Keratinocyte (primary cell): ENCODE data around the gene PLCL2. TPM values are rescaled to one million over a fixed set of nuclear protein-coding genes. Genes with fewer than 3 reads are reported as not detected.

Experiments used
- DNase-seq: peaks from one replicate; pipeline ENCODE4 v3.0.0-alpha.2; 2011; ENCODE audit warnings: low read depth, missing footprints, low spot score
- FAIRE-seq: peaks from 2 replicates; lab custom pipeline; 2011; peaks lifted over from hg19 to GRCh38; lab: Jason Lieb, UNC
- H2AFZ ChIP-seq: 2 replicates; pipeline ENCODE4 v1.6.0; 2012; ENCODE audit warnings: low read length, control low read depth, inconsistent platforms; ENCODE audit not compliant: control insufficient read depth
- H3K27ac ChIP-seq: 2 replicates; pipeline ENCODE4 v1.5.1; 2011; ENCODE audit warnings: low read length; ENCODE audit not compliant: control insufficient read depth, insufficient read depth
- H3K27me3 ChIP-seq: 3 replicates; pipeline ENCODE4 v1.6.0; 2011; ENCODE audit warnings: low read length; ENCODE audit not compliant: control insufficient read depth, insufficient read depth; ENCODE audit errors: extremely low read depth
- H3K36me3 ChIP-seq, 2 experiments: 2 replicates in 1 of 2; 3 replicates in 1 of 2; pipeline ENCODE4 v1.5.1; 2011; ENCODE audit warnings: low read length in 2 of 2, mild to moderate bottlenecking in 1 of 2; ENCODE audit not compliant: control insufficient read depth in 2 of 2, insufficient read depth in 2 of 2; ENCODE audit errors: extremely low read depth in 1 of 2
- H3K4me1 ChIP-seq: 3 replicates; pipeline ENCODE4 v1.5.1; 2011; ENCODE audit warnings: low read length; ENCODE audit not compliant: control insufficient read depth, insufficient read depth; ENCODE audit errors: extremely low read depth
- H3K4me2 ChIP-seq: 3 replicates; pipeline ENCODE4 v1.6.0; 2011; ENCODE audit warnings: low read depth, low read length; ENCODE audit not compliant: control insufficient read depth, insufficient read depth; ENCODE audit errors: extremely low read depth
- H3K4me3 ChIP-seq, 3 experiments: fragments of 200-600 bp in 1 of 3; sonication (generic) in 1 of 3; 2 replicates in 2 of 3; 3 replicates in 1 of 3; pipeline ENCODE4 v1.5.1; 2011 to 2016; ENCODE audit warnings: low read length in 3 of 3, mild to moderate bottlenecking in 3 of 3, control low read depth in 2 of 3, inconsistent platforms in 1 of 3, low read depth in 1 of 3, mixed read lengths in 1 of 3, mixed run types in 1 of 3, moderate library complexity in 1 of 3; ENCODE audit not compliant: control insufficient read depth in 2 of 3, insufficient read depth in 2 of 3; ENCODE audit errors: extremely low read depth in 1 of 3
- H3K79me2 ChIP-seq: 2 replicates; pipeline ENCODE4 v1.6.0; 2012; ENCODE audit warnings: low read length; ENCODE audit not compliant: control insufficient read depth, insufficient read depth
- H3K9ac ChIP-seq: 3 replicates; pipeline ENCODE4 v1.6.0; 2011; ENCODE audit warnings: low read length; ENCODE audit not compliant: control insufficient read depth, insufficient read depth; ENCODE audit errors: extremely low read depth
- H3K9me1 ChIP-seq: 3 replicates; pipeline ENCODE4 v1.6.0; 2011; ENCODE audit warnings: low read length; ENCODE audit not compliant: control insufficient read depth, insufficient read depth; ENCODE audit errors: extremely low read depth
- H3K9me3 ChIP-seq: 2 replicates; pipeline ENCODE4 v1.5.1; 2012; ENCODE audit warnings: low read depth, low read length; ENCODE audit not compliant: control insufficient read depth
- H4K20me1 ChIP-seq: 3 replicates; pipeline ENCODE4 v1.6.0; 2011; ENCODE audit warnings: low read length; ENCODE audit not compliant: control insufficient read depth, insufficient read depth; ENCODE audit errors: extremely low read depth
- EZH2 ChIP-seq: IDR thresholded peaks from one replicate; pipeline ENCODE4 v1.6.1; 2012; ENCODE audit warnings: inconsistent platforms, mild to moderate bottlenecking, low read length, moderate library complexity
- dilution Hi-C: fragments of 300-500 bp; cut with MboI; formaldehyde crosslinking; loops from one replicate; pipeline ENCODE4 v1.7.0; 2020; ENCODE audit warnings: low sequenced_read_pairs; ENCODE audit not compliant: extremely low pct_ligation_motif_present
- polyA plus RNA-seq, 5 experiments: library from polyadenylated mRNA; depleted of rRNA in 3 of 5; stranded (reverse) in 3 of 5; stranded (forward) in 1 of 5; unstranded in 1 of 5; fragments of >200 nt; gene quantifications; 1 replicate in 1 of 5; 2 replicates in 3 of 5; 3 replicates in 1 of 5; pipeline versions ENCODE4 v1.2.1 to v1.2.3, GENCODE V29; 2011 to 2012; ENCODE audit warnings: missing spikeins in 2 of 5, low read depth in 1 of 5, low replicate concordance in 1 of 5
- TF ChIP-seq, protein P1 (sequence below), 3 experiments: IDR thresholded peaks in 1 of 3; conservative IDR thresholded peaks in 1 of 3; optimal IDR thresholded peaks in 1 of 3; 2 replicates in 2 of 3; 3 replicates in 1 of 3; pipeline versions ENCODE3 to v1.5.1; 2011; ENCODE audit warnings: low read length in 3 of 3, mild to moderate bottlenecking in 3 of 3, moderate library complexity in 2 of 3, control low read depth in 1 of 3, inconsistent platforms in 1 of 3; ENCODE audit not compliant: insufficient read depth in 2 of 3; ENCODE audit errors: extremely low read depth in 1 of 3

The PLCL2 gene
- polyA plus RNA-seq, 1 donor (not counting 4 experiments of a cell fraction or from before 2014, with no cell fraction given) = 0.20 TPM

DNA sequence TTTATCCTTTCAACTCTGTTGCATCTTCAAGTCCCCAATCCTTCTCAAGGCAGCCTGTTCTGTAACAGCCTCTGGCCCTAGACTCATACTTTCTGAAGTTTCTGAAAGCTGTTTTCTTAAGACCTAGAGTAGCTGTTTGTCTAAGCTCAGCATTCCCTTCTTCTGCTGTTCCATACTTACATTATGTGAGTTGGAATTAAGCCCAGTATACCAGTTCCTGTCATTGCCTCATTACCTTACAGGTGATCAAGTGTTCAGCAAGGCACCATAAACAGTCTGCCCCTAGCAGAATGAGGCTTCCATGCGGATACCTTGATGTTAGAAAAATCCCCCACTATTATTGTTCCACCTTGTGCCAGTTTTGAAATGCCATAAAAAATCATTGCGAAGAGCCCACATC is 180.6 kb downstream of the PLCL2 start:
- TF ChIP-seq EZH2 = no peak
- TF ChIP-seq, protein P1, sequence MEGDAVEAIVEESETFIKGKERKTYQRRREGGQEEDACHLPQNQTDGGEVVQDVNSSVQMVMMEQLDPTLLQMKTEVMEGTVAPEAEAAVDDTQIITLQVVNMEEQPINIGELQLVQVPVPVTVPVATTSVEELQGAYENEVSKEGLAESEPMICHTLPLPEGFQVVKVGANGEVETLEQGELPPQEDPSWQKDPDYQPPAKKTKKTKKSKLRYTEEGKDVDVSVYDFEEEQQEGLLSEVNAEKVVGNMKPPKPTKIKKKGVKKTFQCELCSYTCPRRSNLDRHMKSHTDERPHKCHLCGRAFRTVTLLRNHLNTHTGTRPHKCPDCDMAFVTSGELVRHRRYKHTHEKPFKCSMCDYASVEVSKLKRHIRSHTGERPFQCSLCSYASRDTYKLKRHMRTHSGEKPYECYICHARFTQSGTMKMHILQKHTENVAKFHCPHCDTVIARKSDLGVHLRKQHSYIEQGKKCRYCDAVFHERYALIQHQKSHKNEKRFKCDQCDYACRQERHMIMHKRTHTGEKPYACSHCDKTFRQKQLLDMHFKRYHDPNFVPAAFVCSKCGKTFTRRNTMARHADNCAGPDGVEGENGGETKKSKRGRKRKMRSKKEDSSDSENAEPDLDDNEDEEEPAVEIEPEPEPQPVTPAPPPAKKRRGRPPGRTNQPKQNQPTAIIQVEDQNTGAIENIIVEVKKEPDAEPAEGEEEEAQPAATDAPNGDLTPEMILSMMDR (optimal IDR thresholded peaks at IDR 0.05 in 1 of 3, IDR thresholded peaks at IDR 0.05 in 1 of 3, conservative IDR thresholded peaks at IDR 0.05 in 1 of 3; ENCODE audit: extremely low read depth in 1 of 3, insufficient read depth in 2 of 3, low read length in 3 of 3) = no peak
- H3K27ac ChIP-seq = no peak overlapping the region
- dilution Hi-C loops = no loop called here
- no peak overlapping the region for H3K9ac ChIP-seq
- H3K4me3 ChIP-seq = no peak overlapping the region
- H3K79me2 ChIP-seq = no peaks in the 10 kb centered on the region
- DNase-seq (no peak), FAIRE-seq (no peak)
- no peak overlapping the region for H2AFZ ChIP-seq
- H3K36me3 ChIP-seq = no peaks in the 10 kb centered on the region
- H3K9me1 ChIP-seq = no peaks in the 10 kb centered on the region
- no peaks in the 10 kb centered on the region for H3K27me3 ChIP-seq
- no peaks in the 10 kb centered on the region for H4K20me1 ChIP-seq
- H3K4me2 ChIP-seq = no peak overlapping the region
- H3K9me3 ChIP-seq = no peaks in the 10 kb centered on the region
- no peaks in the 10 kb centered on the region for H3K4me1 ChIP-seq

DNA sequence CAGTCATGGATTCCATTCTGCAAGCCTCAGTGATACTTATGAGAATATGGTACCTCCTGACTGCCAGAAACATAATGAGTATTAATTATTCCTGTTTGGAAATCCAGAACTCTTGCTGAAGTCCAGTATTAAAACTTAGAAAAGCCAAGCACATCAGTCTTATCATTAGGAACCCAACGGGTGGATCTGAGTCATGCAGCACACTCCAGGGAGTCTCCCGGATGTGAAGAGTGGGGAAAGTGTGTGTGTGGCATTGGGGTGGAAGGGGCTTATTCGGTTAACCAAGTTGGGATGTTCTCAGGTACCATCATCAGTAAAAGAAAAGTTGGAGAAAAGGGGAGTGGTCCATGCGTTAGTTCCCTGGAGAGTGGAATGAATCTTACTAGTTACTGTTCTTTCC is 181.1 kb downstream of the PLCL2 start:
- Histone ChIP-seq H3K4me1 (no peaks in the 10 kb centered on the region), H3K27me3 (no peaks in the 10 kb centered on the region), H3K9me3 (no peaks in the 10 kb centered on the region), H3K36me3 (no peaks in the 10 kb centered on the region), H3K79me2 (no peaks in the 10 kb centered on the region), H3K9me1 (no peaks in the 10 kb centered on the region), H3K9ac (no peak overlapping the region), H3K4me3 (no peak overlapping the region), H4K20me1 (no peaks in the 10 kb centered on the region), H3K4me2 (no peak overlapping the region), H3K27ac (no peak overlapping the region), H2AFZ (no peak overlapping the region)
- TF ChIP-seq, protein P1 (optimal IDR thresholded peaks at IDR 0.05 in 1 of 3, IDR thresholded peaks at IDR 0.05 in 1 of 3, conservative IDR thresholded peaks at IDR 0.05 in 1 of 3; ENCODE audit: extremely low read depth in 1 of 3, insufficient read depth in 2 of 3, low read length in 3 of 3) = no peak
- TF ChIP-seq EZH2 = no peak
- dilution Hi-C loops = no loop called here
- no peak for DNase-seq
- no peak for FAIRE-seq
